ENCODE results near the gene NOCT.

The NOCT gene

GRCh38 chr4:139078926-139079325, 63.3 kb downstream of the NOCT start:
- H3K27ac ChIP-seq: no peak overlapping the region
- no peak for TF ChIP-seq CTCF (IDR thresholded peaks at IDR 0.05)
- TF ChIP-seq ZFX (IDR thresholded peaks at IDR 0.05; ENCODE audit: borderline replicate concordance): no peak

- peak overlapping the region; percentile 98 for H3K27ac ChIP-seq
- TF ChIP-seq ZFX (IDR thresholded peaks at IDR 0.05; ENCODE audit: borderline replicate concordance) (no peak), CTCF (IDR thresholded peaks at IDR 0.05) (no peak)
Measured at GRCh38 chr4:139082750-139083606, 67.4 kb downstream of the NOCT start.

- no peak for TF ChIP-seq CTCF (IDR thresholded peaks at IDR 0.05)
- TF ChIP-seq ZFX (IDR thresholded peaks at IDR 0.05; ENCODE audit: borderline replicate concordance): no peak
- H3K27ac ChIP-seq: peak overlapping the region; percentile 98
Measured at GRCh38 chr4:139083607-139083955, 68.0 kb downstream of the NOCT start.

GRCh38 chr4:139083956-139084803, 68.6 kb downstream of the NOCT start:
- no peak for TF ChIP-seq ZFX (IDR thresholded peaks at IDR 0.05; ENCODE audit: borderline replicate concordance)
- TF ChIP-seq CTCF (IDR thresholded peaks at IDR 0.05): 0 out of 2 replicates have a peak, but pooled peaks have one; percentile 16
- H3K27ac ChIP-seq: peak overlapping the region; percentile 98

GRCh38 chr4:139084804-139085093, 69.2 kb downstream of the NOCT start:
- no peak for TF ChIP-seq CTCF (IDR thresholded peaks at IDR 0.05)
- TF ChIP-seq ZFX (IDR thresholded peaks at IDR 0.05; ENCODE audit: borderline replicate concordance): no peak
- H3K27ac ChIP-seq: peak overlapping the region; percentile 98

- TF ChIP-seq ZFX (IDR thresholded peaks at IDR 0.05; ENCODE audit: borderline replicate concordance) (no peak), CTCF (IDR thresholded peaks at IDR 0.05) (peak; percentile 64)
- H3K27ac ChIP-seq: peak overlapping the region; percentile 98
Measured at GRCh38 chr4:139085141-139085540, 69.6 kb downstream of the NOCT start.

GRCh38 chr4:139092271-139092670, 76.7 kb downstream of the NOCT start:
- no peak overlapping the region for H3K27ac ChIP-seq
- TF ChIP-seq ZFX (IDR thresholded peaks at IDR 0.05; ENCODE audit: borderline replicate concordance): no peak
- no peak for TF ChIP-seq CTCF (IDR thresholded peaks at IDR 0.05)

Data from 22Rv1 (cell line).